ENCODE results near the gene APOBEC4. TPM values are rescaled to one million over a fixed set of nuclear protein-coding genes. Genes with fewer than 3 reads are reported as not detected.

The APOBEC4 gene, protein sequence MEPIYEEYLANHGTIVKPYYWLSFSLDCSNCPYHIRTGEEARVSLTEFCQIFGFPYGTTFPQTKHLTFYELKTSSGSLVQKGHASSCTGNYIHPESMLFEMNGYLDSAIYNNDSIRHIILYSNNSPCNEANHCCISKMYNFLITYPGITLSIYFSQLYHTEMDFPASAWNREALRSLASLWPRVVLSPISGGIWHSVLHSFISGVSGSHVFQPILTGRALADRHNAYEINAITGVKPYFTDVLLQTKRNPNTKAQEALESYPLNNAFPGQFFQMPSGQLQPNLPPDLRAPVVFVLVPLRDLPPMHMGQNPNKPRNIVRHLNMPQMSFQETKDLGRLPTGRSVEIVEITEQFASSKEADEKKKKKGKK
- not detected in 2 replicates for polyA plus RNA-seq (2012; rRNA removed)
- not detected in 2 replicates for polyA plus RNA-seq (2012; cell fraction: cytosol; rRNA removed)
- polyA plus RNA-seq (2012; cell fraction: nucleus; rRNA removed) = not detected in 2 replicates

DNA sequence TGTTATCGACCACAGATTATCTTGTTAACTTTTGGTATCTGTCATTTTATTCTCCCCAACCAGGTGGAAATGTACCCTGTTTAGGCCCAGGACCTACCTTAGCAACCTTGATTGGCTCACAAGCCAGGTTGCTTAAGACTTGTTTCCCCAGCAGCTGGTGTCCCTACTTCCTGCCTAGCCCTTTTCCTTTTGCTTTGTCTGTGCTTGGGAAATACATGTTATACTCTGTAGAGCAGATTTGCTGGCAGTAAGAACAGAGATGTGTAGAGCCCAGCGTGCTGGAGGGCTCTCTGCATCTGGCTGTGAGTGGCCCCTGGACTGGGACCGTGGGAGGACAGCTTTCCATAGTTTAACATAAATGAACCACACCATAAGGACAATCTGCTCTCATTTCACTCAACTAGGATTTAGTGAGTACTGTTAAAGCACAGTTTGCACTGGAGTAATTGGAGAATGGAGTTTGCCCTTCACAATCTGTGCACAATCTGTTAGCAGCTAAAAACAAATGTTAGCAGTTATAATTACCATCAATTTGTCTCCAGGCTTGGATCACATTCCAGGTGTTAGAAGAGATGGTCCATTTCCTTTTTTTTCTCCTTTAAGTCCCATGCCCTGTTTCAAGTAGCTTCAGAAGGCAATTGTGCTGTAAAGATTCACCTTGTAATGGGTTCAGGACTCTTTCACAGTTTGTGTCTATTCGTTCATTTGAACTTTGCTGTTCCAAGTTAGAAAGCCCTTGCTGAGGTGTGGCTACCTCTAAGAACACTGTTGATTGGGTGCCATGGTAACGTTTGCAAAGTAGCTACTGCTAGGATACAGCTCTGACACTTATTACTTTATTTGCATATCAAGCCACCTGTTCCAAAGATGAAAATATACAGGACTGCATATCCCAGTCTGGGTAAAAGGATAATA, at the start of gene APOBEC4:
Gene APOBEC4 (minus strand): TSS at position 770 of the 915 bp plus-strand sequence. CDS start 4,535 bp downstream, outside the sequence.
- Histone ChIP-seq H3K27me3 (ENCODE audit: insufficient read depth) (no peaks in the 10 kb centered on the region), H3K4me2 (no peak within 1 kb of the TSS), H3K4me1 (ENCODE audit: control insufficient read depth in 1 of 2, insufficient read depth in 2 of 2, low read depth in 1 of 2, low read length in 1 of 2) (peaks cover 2 to 9% of the 10 kb centered on the region in 2 experiments; a peak in 3 of 4 replicates), H3K79me2 (ENCODE audit: insufficient read depth) (no peaks in the 10 kb centered on the region), H3K9me3 (no peaks in the 10 kb centered on the region), H3K9ac (no peak within 1 kb of the TSS), H3K9me2 (no peaks in the 10 kb centered on the region), H3K27ac (ENCODE audit: low read depth in 2 of 2, low read length in 1 of 2) (no peak within 1 kb of the TSS), H3K4me3 (ENCODE audit: low read depth in 2 of 2, low read length in 1 of 2) (no peak within 1 kb of the TSS), H4K20me1 (ENCODE audit: insufficient read depth) (no peaks in the 10 kb centered on the region), H3F3A (replicated peaks; ENCODE audit: insufficient read depth) (no peaks in the 10 kb centered on the region), H3K36me3 (replicated peaks in 1 of 2; ENCODE audit: control insufficient read depth in 1 of 2, insufficient read depth in 2 of 2, low read length in 1 of 2) (no peaks in the 10 kb centered on the region), H2AFZ (ENCODE audit: low read depth) (no peak within 1 kb of the TSS)
- 76% methylated on average over 5 of the region's 5 CpGs for WGBS (ENCODE audit: low lambda C conversion rate)
- POLR2A ChIA-PET = no interaction called here
- CTCF ChIA-PET = interaction anchor here (1.0 to 6.1 kb wide), 4 partner anchors 18 to 268 kb away, joined by 3 to 219 read pairs (median 21); no protein-coding TSS in a partner anchor
- no peak for DNase-seq
- TF ChIP-seq, protein P1, sequence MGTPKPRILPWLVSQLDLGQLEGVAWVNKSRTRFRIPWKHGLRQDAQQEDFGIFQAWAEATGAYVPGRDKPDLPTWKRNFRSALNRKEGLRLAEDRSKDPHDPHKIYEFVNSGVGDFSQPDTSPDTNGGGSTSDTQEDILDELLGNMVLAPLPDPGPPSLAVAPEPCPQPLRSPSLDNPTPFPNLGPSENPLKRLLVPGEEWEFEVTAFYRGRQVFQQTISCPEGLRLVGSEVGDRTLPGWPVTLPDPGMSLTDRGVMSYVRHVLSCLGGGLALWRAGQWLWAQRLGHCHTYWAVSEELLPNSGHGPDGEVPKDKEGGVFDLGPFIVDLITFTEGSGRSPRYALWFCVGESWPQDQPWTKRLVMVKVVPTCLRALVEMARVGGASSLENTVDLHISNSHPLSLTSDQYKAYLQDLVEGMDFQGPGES (IDR thresholded peaks at IDR 0.05; ENCODE audit: low read depth, low read length) = no peak
- TF ChIP-seq CHD2 (IDR thresholded peaks at IDR 0.05; ENCODE audit: low read length, partially characterized antibody) (no peak), NFIC (IDR thresholded peaks at IDR 0.05; ENCODE audit: borderline replicate concordance) (no peak), MXI1 (IDR thresholded peaks at IDR 0.05; ENCODE audit: low read depth, low read length) (no peak), NRF1 (IDR thresholded peaks at IDR 0.05; ENCODE audit: low read depth, low read length) (no peak), RCOR1 (IDR thresholded peaks at IDR 0.05; ENCODE audit: low read length) (no peak), YY1 (IDR thresholded peaks at IDR 0.05; ENCODE audit: low read depth) (no peak), ELF1 (IDR thresholded peaks at IDR 0.05) (no peak)
- TF ChIP-seq, protein P2, sequence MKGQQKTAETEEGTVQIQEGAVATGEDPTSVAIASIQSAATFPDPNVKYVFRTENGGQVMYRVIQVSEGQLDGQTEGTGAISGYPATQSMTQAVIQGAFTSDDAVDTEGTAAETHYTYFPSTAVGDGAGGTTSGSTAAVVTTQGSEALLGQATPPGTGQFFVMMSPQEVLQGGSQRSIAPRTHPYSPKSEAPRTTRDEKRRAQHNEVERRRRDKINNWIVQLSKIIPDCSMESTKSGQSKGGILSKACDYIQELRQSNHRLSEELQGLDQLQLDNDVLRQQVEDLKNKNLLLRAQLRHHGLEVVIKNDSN (IDR thresholded peaks at IDR 0.05; ENCODE audit: borderline replicate concordance, low read depth) = no peak
- TF ChIP-seq, protein P3, sequence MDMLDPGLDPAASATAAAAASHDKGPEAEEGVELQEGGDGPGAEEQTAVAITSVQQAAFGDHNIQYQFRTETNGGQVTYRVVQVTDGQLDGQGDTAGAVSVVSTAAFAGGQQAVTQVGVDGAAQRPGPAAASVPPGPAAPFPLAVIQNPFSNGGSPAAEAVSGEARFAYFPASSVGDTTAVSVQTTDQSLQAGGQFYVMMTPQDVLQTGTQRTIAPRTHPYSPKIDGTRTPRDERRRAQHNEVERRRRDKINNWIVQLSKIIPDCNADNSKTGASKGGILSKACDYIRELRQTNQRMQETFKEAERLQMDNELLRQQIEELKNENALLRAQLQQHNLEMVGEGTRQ (IDR thresholded peaks at IDR 0.05; ENCODE audit: borderline replicate concordance, low read depth, low read length) = no peak
- TF ChIP-seq, protein P4, sequence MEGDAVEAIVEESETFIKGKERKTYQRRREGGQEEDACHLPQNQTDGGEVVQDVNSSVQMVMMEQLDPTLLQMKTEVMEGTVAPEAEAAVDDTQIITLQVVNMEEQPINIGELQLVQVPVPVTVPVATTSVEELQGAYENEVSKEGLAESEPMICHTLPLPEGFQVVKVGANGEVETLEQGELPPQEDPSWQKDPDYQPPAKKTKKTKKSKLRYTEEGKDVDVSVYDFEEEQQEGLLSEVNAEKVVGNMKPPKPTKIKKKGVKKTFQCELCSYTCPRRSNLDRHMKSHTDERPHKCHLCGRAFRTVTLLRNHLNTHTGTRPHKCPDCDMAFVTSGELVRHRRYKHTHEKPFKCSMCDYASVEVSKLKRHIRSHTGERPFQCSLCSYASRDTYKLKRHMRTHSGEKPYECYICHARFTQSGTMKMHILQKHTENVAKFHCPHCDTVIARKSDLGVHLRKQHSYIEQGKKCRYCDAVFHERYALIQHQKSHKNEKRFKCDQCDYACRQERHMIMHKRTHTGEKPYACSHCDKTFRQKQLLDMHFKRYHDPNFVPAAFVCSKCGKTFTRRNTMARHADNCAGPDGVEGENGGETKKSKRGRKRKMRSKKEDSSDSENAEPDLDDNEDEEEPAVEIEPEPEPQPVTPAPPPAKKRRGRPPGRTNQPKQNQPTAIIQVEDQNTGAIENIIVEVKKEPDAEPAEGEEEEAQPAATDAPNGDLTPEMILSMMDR (IDR thresholded peaks at IDR 0.05) = no peak

Data from SK-N-SH (cell line).